ENCODE data around the gene RAB25. TPM values are rescaled to one million over a fixed set of nuclear protein-coding genes. Genes with fewer than 3 reads are reported as not detected.

RAB25 gene
- total and polyA plus RNA-seq, 4 donors: 0.67 to 2.0 (median 0.92) TPM

GRCh38 chr1:156106624-156107488 is 45.9 kb downstream of the RAB25 start:
- WGBS: 42% methylated on average over 14 of the region's 14 CpGs

More at GRCh38 chr1:156106624-156107488, 45.9 kb downstream of the RAB25 start:
- Histone ChIP-seq H3K9me3 (ENCODE audit: control insufficient read depth in 4 of 4, low read length in 3 of 4) (no peaks in the 10 kb centered on the region), H3K9ac (ENCODE audit: low read depth in 1 of 2, low read length in 2 of 2) (peak overlapping the region; percentile 3 to 52), H3K4me3 (ENCODE audit: low read depth in 1 of 3, low read length in 3 of 3) (peak overlapping the region in 1 of 3 donors; percentile 42), H3K36me3 (ENCODE audit: control insufficient read depth in 4 of 4, insufficient read depth in 3 of 4, low read depth in 1 of 4, low read length in 3 of 4) (no peaks in the 10 kb centered on the region), H3K27me3 (ENCODE audit: control insufficient read depth in 4 of 4, insufficient read depth in 4 of 4, low read length in 3 of 4) (no peaks in the 10 kb centered on the region), H3K27ac (ENCODE audit: low read depth in 1 of 2, low read length in 2 of 2) (peak overlapping the region; percentile 88 to 94), H3K4me1 (ENCODE audit: control insufficient read depth in 4 of 4, insufficient read depth in 4 of 4, low read length in 3 of 4) (peaks cover 0 to 10% (median 7%) of the 10 kb centered on the region in 4 donors)
- DNase-seq (ENCODE audit: low spot score): no peak
- TF ChIP-seq HNF4A (conservative IDR thresholded peaks at IDR 0.05) (no peak), TAF1 (conservative IDR thresholded peaks at IDR 0.05) (no peak), YY1 (IDR thresholded peaks at IDR 0.05) (no peak), REST (IDR thresholded peaks at IDR 0.05) (no peak), RAD21 (IDR thresholded peaks at IDR 0.05) (no peak), FOXA1 (IDR thresholded peaks at IDR 0.05) (no peak), SP1 (IDR thresholded peaks at IDR 0.05) (no peak), JUND (IDR thresholded peaks at IDR 0.05) (no peak), HNF4G (IDR thresholded peaks at IDR 0.05) (no peak), GABPA (IDR thresholded peaks at IDR 0.05 in 1 of 2, conservative IDR thresholded peaks at IDR 0.05 in 1 of 2) (no peak), MAX (IDR thresholded peaks at IDR 0.05) (no peak), NR2F2 (IDR thresholded peaks at IDR 0.05) (no peak), FOXA2 (IDR thresholded peaks at IDR 0.05) (no peak), EGR1 (IDR thresholded peaks at IDR 0.05; ENCODE audit: low read depth in 2 of 2) (no peak), RXRA (IDR thresholded peaks at IDR 0.05) (no peak)
- TF ChIP-seq, protein P1, sequence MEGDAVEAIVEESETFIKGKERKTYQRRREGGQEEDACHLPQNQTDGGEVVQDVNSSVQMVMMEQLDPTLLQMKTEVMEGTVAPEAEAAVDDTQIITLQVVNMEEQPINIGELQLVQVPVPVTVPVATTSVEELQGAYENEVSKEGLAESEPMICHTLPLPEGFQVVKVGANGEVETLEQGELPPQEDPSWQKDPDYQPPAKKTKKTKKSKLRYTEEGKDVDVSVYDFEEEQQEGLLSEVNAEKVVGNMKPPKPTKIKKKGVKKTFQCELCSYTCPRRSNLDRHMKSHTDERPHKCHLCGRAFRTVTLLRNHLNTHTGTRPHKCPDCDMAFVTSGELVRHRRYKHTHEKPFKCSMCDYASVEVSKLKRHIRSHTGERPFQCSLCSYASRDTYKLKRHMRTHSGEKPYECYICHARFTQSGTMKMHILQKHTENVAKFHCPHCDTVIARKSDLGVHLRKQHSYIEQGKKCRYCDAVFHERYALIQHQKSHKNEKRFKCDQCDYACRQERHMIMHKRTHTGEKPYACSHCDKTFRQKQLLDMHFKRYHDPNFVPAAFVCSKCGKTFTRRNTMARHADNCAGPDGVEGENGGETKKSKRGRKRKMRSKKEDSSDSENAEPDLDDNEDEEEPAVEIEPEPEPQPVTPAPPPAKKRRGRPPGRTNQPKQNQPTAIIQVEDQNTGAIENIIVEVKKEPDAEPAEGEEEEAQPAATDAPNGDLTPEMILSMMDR (IDR thresholded peaks at IDR 0.05; ENCODE audit: low read depth, low read length, missing input control): no peak
- TF ChIP-seq, protein P2, sequence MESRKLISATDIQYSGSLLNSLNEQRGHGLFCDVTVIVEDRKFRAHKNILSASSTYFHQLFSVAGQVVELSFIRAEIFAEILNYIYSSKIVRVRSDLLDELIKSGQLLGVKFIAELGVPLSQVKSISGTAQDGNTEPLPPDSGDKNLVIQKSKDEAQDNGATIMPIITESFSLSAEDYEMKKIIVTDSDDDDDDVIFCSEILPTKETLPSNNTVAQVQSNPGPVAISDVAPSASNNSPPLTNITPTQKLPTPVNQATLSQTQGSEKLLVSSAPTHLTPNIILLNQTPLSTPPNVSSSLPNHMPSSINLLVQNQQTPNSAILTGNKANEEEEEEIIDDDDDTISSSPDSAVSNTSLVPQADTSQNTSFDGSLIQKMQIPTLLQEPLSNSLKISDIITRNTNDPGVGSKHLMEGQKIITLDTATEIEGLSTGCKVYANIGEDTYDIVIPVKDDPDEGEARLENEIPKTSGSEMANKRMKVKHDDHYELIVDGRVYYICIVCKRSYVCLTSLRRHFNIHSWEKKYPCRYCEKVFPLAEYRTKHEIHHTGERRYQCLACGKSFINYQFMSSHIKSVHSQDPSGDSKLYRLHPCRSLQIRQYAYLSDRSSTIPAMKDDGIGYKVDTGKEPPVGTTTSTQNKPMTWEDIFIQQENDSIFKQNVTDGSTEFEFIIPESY (IDR thresholded peaks at IDR 0.05): no peak
- TF ChIP-seq, protein P3, sequence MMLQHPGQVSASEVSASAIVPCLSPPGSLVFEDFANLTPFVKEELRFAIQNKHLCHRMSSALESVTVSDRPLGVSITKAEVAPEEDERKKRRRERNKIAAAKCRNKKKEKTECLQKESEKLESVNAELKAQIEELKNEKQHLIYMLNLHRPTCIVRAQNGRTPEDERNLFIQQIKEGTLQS (IDR thresholded peaks at IDR 0.05): no peak
